CD4-positive, alpha-beta memory T cell (primary cell): ENCODE data around the gene PSME3IP1. TPM values are rescaled to one million over a fixed set of nuclear protein-coding genes. Genes with fewer than 3 reads are reported as not detected.

Experiments
- CTCF ChIA-PET: fragments of 350-600 bp; sonication (Branson Sonifier 250); formaldehyde crosslinking; loops from one replicate; lab custom pipeline; 2021; ENCODE audit warnings: inconsistent platforms; ENCODE audit not compliant: partially characterized antibody; lab: Charles Lee
- POLR2A ChIA-PET: fragments of 350-600 bp; sonication (Branson Sonifier 250); formaldehyde crosslinking; loops from one replicate; lab custom pipeline; 2021; ENCODE audit not compliant: partially characterized antibody; lab: Charles Lee
- DNase-seq, 5 donors: peaks; one replicate each; pipeline versions ENCODE4 v3.0.0 to v3.0.0-alpha.2; 2020 to 2022; ENCODE audit warnings: mixed read lengths in 1 of 5
- H3K27ac ChIP-seq: one replicate; pipeline ENCODE4 v1.7.0; 2013; ENCODE audit warnings: low read depth, low read length
- H3K27me3 ChIP-seq: 2 replicates; pipeline ENCODE4 v1.7.0; 2013; ENCODE audit warnings: mild to moderate bottlenecking, low read length, moderate library complexity; ENCODE audit not compliant: insufficient read depth
- H3K36me3 ChIP-seq: 2 replicates; pipeline ENCODE4 v1.7.0; 2013; ENCODE audit warnings: mild to moderate bottlenecking, low read length, moderate library complexity; ENCODE audit not compliant: insufficient read depth
- H3K4me1 ChIP-seq: 2 replicates; pipeline ENCODE4 v1.7.0; 2013; ENCODE audit warnings: mild to moderate bottlenecking, low read length, moderate library complexity; ENCODE audit not compliant: insufficient read depth
- H3K4me3 ChIP-seq, 2 donors: one replicate each; pipeline ENCODE4 v1.7.0; 2013; ENCODE audit warnings: low read length in 2 of 2, mild to moderate bottlenecking in 1 of 2
- H3K9me3 ChIP-seq, 2 donors: one replicate each; pipeline ENCODE4 v1.7.0; 2013; ENCODE audit warnings: low read length in 2 of 2, control low read depth in 1 of 2; ENCODE audit not compliant: control insufficient read depth in 1 of 2
- H3K27ac Mint-ChIP-seq, 7 donors: one replicate each; pipeline ENCODE4 v1.8.0; 2020 to 2021; ENCODE audit warnings: mixed read lengths in 7 of 7, mild to moderate bottlenecking in 6 of 7, inconsistent platforms in 3 of 7, moderate library complexity in 3 of 7
- H3K27me3 Mint-ChIP-seq, 2 donors: one replicate each; pipeline ENCODE4 v1.8.0; 2020 to 2021; ENCODE audit warnings: mixed read lengths in 2 of 2
- H3K36me3 Mint-ChIP-seq, 2 donors: one replicate each; pipeline ENCODE4 v1.8.0; 2020 to 2021; ENCODE audit warnings: mixed read lengths in 2 of 2, inconsistent platforms in 1 of 2, mild to moderate bottlenecking in 1 of 2
- H3K4me1 Mint-ChIP-seq, 4 donors: one replicate each; pipeline ENCODE4 v1.8.0; 2020 to 2021; ENCODE audit warnings: mixed read lengths in 4 of 4, mild to moderate bottlenecking in 1 of 4
- H3K4me3 Mint-ChIP-seq, 8 donors: one replicate each; pipeline ENCODE4 v1.8.0; 2020 to 2021; ENCODE audit warnings: mixed read lengths in 8 of 8, mild to moderate bottlenecking in 7 of 8, moderate library complexity in 6 of 8, inconsistent platforms in 3 of 8
- H3K9me3 Mint-ChIP-seq, 8 donors: one replicate each; pipeline ENCODE4 v1.8.0; 2020 to 2021; ENCODE audit warnings: mixed read lengths in 8 of 8, mild to moderate bottlenecking in 5 of 8, inconsistent platforms in 3 of 8, moderate library complexity in 1 of 8
- intact Hi-C: fragments of 100-400 bp; cut with micrococcal nuclease; formaldehyde crosslinking; loops from one replicate; pipeline ENCODE4 v1.15.1; 2023
- polyA plus RNA-seq, 2 donors: library from polyadenylated mRNA; unstranded; fragments of 300-500 nt; fragmentation: Illumina TruSeq; gene quantifications; one replicate each; pipeline ENCODE4 v1.2.3, GENCODE V29; 2021
- total RNA-seq, 2 experiments: library from RNA; stranded (reverse); gene quantifications; one replicate each; pipeline ENCODE4 v1.2.3, GENCODE V29; 2021

Gene PSME3IP1
- total and polyA plus RNA-seq, 4 experiments from 2014 or later, result 59.9 to 157 (median 106) TPM

- Mint-ChIP-seq H3K4me1 (peaks cover 18 to 29% (median 19%) of the 10 kb centered on the region in 4 donors), H3K36me3 (no peaks in the 10 kb centered on the region), H3K27me3 (no peaks in the 10 kb centered on the region), H3K9me3 (no peaks in the 10 kb centered on the region), H3K27ac (no peak overlapping the region), H3K4me3 (no peak overlapping the region)
- POLR2A ChIA-PET, result no interaction called here
- CTCF ChIA-PET, result interaction anchor here (0.6 to 4.4 kb wide), 3 partner anchors 10 to 42 kb away, joined by 3 to 18 read pairs (median 3); partner anchors contain the start of gene CPNE2
- Histone ChIP-seq H3K27ac (no peak overlapping the region), H3K4me1 (peaks cover 18% of the 10 kb centered on the region), H3K4me3 (no peak overlapping the region), H3K27me3 (no peaks in the 10 kb centered on the region), H3K9me3 (no peaks in the 10 kb centered on the region), H3K36me3 (no peaks in the 10 kb centered on the region)
- DNase-seq, result no peak
- intact Hi-C loops, result no loop called here
Observed at GRCh38 chr16:57102888-57103851, 82.7 kb downstream of the PSME3IP1 start.

Other genes with a start within 250 kb of the PSME3IP1 start
- gene CETP, start 224.1 kb downstream of the PSME3IP1 start, total RNA-seq, result not detected
- under 1 TPM in 1 of 2 donors, not detected in 1; 0.14 TPM for gene CETP, start 224.1 kb downstream of the PSME3IP1 start, polyA plus RNA-seq
- 100 to 1,000 TPM; 416 to 457 TPM for gene NLRC5, start 196.5 kb downstream of the PSME3IP1 start, total RNA-seq
- gene NLRC5, start 196.5 kb downstream of the PSME3IP1 start, polyA plus RNA-seq, result 100 to 1,000 TPM in 1 of 2 donors, 10 to 100 TPM in 1; 41.6 to 151 TPM
- gene CPNE2, start 93.5 kb downstream of the PSME3IP1 start, total RNA-seq, result 1 to 10 TPM; 3.8 to 4.1 TPM
- gene CPNE2, start 93.5 kb downstream of the PSME3IP1 start, polyA plus RNA-seq, result 1 to 10 TPM; 6.7 to 6.8 TPM
- 10 to 100 TPM; 32.8 to 38.0 TPM for gene RSPRY1, start 290 bp upstream of the PSME3IP1 start, total RNA-seq
- gene RSPRY1, start 290 bp upstream of the PSME3IP1 start, polyA plus RNA-seq, result 10 to 100 TPM; 28.5 to 34.0 TPM
- 10 to 100 TPM; 48.0 to 49.1 TPM for gene ARL2BP, start 59.2 kb upstream of the PSME3IP1 start, total RNA-seq
- gene ARL2BP, start 59.2 kb upstream of the PSME3IP1 start, polyA plus RNA-seq, result 100 to 1,000 TPM; 130 to 181 TPM
- gene PLLP, start 98.6 kb upstream of the PSME3IP1 start, total RNA-seq, result 1 to 10 TPM; 1.6 to 2.4 TPM
- 1 to 10 TPM; 1.6 to 2.2 TPM for gene PLLP, start 98.6 kb upstream of the PSME3IP1 start, polyA plus RNA-seq
- gene CCL22, start 172.7 kb upstream of the PSME3IP1 start, total RNA-seq, result under 1 TPM in 1 of 2 experiments, not detected in 1; 0.26 TPM
- not detected for gene CCL22, start 172.7 kb upstream of the PSME3IP1 start, polyA plus RNA-seq
- not detected for gene CX3CL1, start 186.5 kb upstream of the PSME3IP1 start, total RNA-seq
- not detected for gene CX3CL1, start 186.5 kb upstream of the PSME3IP1 start, polyA plus RNA-seq
- not detected for gene CCL17, start 218.7 kb upstream of the PSME3IP1 start, total RNA-seq
- gene CCL17, start 218.7 kb upstream of the PSME3IP1 start, polyA plus RNA-seq, result not detected